GM18498 (cell line): ENCODE data around the gene KRT75.
"Not testable (repeated sequence)": the region's sequence is repeated elsewhere in the genome, so short reads cannot be mapped to it uniquely, and the experiment has no call there.

ENCODE experiments used
- ATAC-seq: cut with Tn5 transposase; IDR thresholded peaks from one replicate; pipeline ENCODE4 v1.9.1; 2021; ENCODE audit warnings: mild to moderate bottlenecking, moderate library complexity; ENCODE audit not compliant: unreplicated experiment

The KRT75 gene

DNA sequence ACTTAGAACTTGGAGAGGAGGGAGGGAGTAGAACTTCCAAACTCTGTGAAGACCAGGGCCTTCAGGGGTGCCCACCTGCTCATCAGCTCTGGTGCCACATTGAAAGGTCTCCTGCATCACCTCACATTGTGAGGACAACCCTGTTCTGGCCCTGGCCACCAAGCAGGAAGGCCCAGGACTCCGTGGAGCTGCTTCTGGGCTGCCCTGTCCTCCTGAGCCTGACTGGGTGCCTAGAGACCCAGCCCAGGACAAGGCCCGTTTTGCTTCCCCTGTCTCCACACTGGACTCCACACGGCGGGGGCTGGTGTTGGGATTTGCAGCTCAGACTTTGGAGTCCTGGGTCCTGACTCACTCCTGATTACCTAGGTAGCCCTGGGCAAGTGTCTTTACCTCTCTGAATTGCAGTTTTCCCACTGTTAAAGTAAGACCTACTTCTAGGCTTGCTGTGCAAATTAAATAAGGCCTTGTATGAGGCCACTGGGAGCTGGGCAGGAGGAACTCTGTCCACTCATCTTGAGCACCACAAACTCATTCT is 15.5 kb downstream of the KRT75 start:
- no peak for ATAC-seq

DNA sequence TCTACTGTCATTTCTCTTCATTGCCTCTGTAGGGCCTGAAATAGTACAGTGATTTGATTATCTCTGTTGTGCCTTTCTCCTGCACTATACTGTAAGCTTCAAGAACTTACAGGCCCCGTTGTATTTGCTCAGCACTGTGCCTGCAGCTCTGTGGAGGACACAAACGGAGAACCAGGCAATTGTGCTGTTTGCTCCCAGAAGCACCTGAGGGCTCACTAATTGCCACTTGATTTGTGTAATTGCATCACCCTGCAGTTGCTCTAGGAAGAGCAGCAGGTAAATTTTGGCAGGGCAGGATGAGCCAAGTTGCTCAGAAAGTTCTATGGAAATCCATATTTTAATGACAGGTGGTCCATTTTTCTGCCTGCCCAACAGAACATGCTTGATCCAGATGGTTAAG is 16.4 kb downstream of the KRT75 start:
- ATAC-seq: no peak

DNA sequence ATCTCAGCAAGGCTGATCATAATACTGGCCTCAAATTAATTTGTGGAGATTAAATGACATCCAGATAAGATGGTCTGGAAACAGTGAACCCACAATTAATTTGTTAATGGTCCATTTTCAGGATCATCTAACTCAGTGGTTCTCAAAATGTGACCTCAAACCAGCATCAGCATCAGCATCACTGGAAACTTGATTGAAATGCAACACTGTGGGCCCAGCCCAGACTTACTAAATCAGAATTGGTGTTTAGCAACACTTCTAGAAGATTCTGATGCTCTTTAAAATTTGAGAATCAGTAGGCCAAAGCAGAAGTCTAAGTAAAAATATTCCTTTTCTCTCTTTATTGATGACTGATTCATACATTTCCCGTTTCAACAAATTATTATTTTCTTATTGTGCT is 17.4 kb downstream of the KRT75 start:
- no peak for ATAC-seq

DNA sequence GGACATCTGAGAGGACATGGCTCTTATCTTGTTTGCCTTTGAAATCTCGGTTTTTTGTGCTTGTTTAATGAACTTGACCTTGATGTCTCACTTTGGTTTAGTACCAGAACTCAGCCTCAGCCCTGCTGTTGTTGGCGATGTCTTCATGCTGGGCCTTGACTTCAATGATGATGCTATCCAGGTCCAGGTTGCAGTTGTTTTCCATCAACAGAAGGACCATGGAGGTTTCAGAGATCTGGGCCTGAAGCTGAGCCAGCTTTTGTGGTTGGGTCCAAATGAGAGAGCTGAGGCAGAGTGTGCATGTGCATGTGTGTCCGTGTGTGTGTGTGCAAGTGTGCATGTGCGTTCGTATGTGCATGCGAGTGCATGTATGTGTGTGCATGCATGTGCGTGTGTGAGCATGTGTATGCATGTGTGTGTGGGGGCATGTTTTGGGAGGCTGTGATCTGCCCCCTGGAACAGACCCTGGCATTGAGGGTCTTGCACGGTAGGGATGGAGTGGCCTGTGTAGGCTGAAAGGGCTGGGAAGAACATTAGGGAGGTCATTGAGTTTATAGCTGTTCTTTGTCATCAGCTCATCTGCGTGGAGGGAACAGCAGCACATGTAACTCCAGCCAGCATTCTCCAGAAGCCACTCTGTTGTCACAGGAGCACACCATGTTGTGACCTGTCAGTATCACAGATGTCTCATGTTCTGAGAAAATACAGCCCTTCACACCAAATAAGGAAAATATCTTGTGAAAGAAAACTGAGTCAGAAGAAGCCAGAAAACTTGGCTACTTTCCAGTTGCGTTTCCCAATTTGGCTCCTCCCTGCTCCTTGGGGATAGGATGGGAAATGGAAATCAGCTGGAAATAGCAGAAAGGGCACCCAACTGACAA is 18.1 kb downstream of the KRT75 start:
- ATAC-seq: no peak

DNA sequence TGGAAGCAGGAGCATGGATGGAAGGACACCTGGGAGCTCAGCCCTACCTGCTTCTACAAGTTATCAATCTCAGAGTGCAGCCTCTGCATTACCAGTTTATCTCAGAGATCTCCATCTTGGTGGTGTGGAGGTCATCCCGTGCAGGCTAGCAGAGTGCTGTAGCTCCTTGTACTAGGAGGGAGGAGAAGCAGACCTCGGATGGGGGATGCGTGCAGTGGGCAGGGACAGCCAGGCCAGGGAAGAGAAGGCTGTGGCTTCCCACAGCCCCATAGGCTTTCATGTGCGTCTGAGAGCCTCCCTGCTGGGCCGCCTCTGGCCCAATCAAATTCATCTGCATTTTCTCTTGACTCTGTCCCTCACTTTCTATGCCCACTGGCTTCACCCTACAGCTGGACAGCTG is 19.2 kb downstream of the KRT75 start:
- no peak for ATAC-seq

DNA sequence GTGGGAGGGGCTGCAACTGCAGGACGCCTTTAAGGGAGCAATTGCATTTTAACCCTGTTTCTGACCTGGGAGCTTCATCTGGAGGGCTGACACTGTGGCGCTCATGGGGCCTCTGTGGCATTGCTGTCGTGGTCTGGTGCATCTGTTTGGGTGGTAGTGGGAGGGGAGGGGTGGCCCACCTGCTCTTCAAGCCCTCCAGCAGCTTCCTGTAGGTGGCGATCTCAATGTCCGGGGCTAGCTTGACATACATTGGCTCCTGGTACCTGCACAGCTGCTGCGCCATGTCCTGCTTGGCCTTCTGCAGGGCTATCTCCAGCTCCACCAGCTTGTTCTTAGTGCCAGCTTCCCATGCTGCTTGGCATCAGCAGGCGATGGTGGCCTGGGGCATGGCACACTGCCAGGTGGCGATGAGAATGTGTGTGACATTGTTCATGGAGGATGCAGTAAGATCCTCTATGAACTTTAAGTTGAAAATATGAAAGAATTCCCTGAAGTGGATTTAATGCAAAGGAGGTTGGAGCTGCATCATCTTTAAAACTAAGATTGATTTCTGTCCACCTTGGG is 20.3 kb downstream of the KRT75 start:
- no peak for ATAC-seq

DNA sequence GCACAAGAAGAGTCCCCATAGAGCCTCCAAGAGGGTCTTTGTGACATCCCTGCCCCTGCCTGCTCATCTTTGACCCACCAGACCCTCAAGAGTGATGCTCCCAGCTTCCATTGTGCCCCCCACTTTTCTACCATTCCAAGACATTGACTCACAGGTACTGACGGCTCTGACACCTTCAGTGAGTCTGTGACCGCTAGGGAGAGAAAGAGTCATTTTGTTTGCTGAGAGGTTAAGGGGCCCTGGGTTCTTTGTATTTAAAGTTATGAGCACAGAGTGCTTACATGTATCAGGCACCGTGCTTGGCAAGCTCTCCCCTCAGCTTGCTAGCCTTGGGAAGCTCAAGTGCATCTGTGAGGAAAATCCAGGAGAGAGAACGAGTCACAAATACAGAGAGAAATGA is 21.0 kb downstream of the KRT75 start:
- no peak for ATAC-seq

DNA sequence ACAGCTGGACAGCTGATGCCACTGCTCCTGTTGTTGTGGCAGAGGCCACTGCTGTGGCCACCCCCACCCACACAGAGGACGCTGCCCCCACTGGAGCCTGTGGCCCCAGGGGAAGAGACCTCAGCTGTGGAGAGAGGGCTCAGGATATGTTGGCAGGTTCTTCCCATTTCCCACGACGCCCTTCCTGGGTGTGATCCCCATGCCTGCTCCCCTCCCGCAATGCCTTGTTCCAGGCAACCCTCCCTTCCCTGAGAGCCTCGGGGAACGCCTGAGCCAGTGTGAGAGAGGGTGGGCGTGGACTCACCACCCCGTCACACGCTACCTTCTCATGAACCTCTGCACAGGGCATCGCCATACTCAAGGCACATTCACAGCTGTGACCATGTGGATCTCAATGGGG is 22.4 kb downstream of the KRT75 start:
- no peak for ATAC-seq

DNA sequence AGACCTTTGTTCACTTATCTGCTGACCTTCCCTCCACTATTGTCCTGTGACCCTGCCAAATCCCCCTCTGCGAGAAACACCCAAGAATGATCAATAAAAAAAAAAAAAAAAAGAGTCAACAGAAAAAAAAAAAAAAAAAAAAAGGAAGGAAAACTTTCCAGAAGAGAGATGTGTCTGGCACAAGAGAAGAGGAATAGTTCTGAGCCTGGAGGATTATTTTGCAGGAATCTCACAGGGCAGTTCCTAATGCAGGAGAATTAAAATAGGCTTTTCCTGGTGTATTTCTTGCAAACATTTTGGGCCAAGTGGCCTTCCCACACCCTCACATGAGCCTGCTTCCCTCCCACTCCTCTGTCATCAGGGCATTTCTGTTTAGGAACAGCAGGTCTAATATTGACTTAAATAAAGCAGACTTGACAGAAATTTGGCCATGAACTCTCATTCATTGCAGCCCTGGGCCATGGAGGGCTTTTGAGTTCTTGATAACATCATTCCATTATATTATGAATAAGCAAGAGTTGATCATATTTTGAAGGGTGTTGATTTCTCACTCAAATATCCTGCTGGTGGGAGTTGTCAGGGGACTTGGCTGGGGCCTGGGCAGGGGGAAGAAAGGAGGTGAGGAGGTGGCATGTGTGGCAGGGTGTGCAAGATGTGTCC is 23.5 kb downstream of the KRT75 start:
- not testable (repeated sequence) for ATAC-seq

DNA sequence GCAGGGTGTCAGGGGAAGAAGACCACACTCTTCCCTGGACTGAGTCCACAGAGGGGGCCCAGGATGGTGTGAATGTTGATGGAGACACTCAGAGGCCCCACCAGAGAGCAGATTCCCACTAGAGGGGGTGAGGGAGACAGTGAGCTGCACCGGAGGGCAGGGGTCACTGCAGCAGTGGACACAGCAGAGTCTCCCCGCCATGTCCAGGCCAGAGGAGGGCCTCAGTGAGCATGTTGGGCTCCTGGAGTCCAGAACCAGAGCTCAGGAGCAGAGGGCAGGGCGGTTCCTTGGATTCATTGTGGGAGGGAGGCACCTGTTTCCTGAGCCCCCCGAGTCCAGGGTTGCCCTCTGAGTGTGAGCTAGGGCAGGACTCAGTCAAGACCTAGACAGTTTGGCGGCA is 26.3 kb downstream of the KRT75 start:
- no peak for ATAC-seq

DNA sequence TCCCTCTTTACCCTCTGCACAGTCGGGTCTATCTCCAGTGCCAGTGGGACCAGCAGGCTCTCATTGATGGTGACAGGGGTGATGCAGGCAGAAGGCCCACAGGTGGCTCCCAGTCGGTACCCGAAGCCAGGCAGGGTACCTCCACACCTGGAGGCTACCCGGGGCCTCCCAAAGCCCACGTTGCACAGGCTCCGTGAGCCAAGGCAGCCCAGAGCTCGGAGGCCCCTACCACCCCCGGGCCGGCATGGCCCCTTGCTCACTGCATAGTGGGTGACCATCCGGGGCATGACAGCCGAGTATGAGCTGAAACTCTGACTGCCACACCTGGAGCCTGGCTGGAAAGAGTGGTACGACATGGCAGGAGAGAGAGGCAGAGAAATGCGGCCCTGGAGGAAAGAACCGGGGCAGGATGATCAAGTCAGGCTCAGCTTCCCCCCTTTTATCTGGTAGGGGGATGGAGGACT is 28.2 kb downstream of the KRT75 start, which contains the start of gene KRT82:
Gene KRT82 (minus strand): TSS at position 414 of the 464 bp plus-strand sequence. CDS start 58 bp downstream, at position 356.
- ATAC-seq: no peak

DNA sequence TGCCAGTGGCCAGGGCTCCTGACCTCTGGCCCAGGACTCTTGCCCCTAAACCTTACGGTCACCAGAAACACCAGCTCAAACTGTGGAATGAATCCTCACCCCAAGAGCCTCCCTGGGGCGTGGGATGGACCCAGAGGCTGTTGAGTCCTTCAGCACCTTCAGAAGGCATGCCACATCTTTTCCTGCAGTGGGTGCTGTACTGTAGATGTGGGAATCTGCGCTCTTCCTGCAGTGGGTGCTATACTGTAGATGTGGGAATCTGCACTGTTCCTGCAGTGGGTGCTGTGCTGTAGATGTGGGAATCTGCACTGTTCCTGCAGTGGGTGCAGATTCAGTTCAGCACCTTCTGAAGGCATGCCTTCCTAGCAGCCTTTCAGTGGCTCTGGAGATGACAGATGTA is 29.2 kb downstream of the KRT75 start:
- ATAC-seq: no peak

DNA sequence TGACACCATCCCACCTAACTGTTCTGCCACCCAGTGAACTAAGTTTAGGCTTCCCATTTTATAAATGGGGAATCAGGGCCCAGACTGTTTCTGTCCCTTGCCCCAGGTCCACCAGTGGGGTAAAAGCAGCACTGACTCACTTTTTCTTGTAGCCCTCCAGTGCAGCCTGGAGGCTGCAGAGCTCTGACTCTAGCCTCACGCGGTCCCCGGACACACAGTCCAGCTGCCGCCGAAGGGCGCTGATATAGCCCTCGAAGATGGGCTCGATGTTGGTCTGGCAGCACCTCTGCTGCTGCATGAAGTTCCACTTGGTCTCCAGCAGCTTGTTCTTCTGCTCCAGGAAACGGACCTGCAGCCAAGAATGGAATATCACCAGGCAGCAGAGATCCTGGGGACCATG is 30.6 kb downstream of the KRT75 start:
- ATAC-seq: no peak

DNA sequence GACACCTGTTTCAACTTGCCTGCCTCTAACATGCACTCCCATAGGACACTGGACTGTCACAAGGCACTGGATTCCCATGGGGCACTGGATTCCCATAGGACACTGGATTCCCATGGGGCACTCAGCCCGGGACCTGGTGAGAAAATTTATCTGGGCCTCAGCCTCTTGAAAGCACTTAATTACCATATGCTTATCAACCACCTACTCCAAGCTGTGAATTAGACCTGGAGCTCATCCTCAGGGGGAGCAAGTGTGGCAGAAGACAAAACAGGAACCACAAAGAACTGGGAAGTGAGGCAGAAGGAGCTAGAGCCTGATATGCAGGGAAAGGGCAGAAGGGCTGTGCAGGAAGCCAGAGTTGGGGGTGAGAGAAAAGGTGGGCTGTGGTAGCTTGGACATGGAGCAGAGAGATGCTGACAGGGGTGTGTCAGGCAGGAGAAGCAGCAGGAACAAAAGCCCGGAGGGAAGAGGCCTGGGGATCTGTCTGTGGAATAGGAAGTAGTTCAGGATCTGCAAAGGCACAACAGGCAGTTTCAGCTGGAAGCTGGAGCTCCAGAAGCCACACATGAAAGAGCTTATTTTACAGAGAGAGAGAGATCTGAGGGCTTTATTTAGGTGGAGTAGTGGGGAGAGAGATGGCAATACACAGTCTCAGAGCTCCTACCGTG is 31.2 kb downstream of the KRT75 start:
- ATAC-seq: no peak

DNA sequence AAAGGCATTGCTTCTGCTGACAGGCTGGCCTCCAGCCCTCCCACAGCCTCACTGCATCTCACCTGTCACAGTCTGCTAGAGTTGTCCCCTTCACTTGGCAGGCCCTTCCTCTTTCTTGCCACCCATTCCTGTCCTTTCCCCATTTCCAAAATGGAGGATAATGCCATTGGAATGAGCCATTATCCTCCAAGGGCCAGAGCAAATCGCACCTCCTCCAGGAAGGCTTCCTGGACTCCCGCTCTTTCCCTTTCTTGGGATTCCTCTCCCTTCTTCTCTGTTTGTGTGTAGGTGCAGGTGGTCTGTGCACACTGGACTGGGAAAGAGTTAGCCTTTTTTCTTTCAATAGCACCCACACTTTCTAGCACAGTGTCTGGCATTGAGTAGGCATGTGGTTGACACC is 31.8 kb downstream of the KRT75 start:
- no peak for ATAC-seq

DNA sequence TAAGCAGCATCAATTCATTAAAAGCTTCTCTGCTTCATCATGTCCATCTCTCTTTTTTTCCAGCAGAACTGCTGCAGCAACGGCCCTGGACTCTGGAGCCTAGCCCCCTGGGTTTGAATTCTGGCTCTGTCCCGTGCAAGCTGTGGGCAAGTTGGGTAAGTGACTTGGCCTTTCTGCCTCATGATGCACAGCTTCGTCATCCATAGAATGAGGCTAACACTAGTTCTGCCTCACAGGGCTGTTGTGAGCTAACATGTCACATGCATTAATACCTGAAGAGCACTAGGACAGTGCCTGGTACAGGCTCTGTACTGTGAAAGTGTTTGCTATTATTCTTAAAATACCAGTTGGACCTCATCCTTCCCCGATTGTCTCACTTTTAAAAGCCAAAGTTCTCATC is 32.2 kb downstream of the KRT75 start:
- no peak for ATAC-seq

DNA sequence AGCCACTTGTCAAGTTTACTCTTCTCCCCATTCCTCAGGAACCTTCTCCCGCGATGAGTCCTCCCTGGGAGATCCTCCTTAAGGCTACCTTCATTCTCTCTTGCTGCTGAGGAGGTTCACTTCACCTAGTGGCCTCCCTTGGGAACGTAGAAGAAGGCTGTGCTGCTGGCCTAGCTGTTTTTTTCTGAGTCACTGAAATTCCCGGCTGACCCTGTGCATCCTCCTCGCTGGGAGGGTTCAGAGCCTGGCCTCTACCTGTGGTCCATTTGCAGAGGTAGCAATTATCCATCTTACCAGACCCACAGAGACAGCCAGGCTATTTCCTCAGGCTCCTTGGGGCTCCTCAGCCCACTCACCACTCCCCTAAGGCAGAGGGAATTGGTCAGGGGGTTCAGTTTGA is 32.6 kb downstream of the KRT75 start:
- no peak for ATAC-seq

DNA sequence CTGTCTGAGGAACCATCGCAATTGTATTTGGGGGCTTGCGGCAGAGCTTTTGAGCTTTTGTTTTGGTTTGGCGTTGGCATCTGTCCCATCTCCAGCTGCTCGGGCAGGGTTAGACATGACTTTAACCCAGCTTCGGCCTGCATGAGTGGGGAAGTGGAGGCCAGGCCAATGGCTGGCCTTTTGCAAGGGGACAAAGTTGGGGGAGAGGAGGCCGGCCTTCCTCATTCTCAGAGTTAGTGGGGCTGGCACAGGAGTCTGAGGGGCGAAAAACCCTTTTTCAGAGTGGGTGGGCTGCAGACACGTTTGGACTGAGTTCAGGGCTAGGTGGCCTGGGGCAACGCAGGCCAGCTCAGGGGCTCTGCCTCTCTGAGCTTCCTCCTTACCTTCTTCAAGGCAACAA is 33.3 kb downstream of the KRT75 start:
- no peak for ATAC-seq

DNA sequence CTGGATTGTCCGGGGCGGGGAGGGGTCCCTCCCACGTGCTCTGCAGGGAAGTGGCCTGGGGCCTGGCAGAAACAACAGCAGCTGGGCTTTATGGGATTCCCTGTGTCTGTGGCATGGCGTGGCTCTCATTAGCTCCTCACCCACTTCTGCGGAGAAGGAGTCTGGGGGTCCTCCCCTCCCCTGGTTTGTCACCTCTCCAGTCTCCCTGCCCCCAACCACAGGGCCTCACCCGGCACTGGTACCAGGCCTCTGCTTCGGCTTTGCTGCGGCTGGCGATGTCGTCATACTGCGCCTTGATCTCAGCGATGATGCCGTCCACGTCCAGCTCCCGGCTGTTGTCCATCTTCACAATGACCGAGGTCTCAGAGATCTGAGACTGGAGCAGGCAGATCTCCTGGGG is 34.4 kb downstream of the KRT75 start:
- ATAC-seq: no peak

DNA sequence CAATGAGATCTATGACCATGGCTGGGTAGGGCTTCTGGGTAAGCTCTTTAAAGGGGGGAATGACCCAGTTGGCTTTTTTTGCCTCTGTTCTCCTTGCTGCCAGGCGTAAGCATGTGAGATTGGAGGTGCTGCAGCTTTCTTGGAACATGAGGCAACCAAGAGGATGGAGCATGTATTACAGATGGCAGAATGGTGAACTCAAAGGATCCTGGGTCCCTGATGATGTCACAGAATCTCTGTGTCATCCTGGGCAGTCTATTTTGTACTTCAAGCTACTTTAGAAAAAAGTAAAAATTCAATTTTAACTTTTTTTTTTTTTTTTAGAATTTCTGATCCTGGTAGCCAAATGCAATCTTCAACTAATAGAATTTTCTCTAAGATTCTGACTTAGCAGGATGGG is 36.0 kb downstream of the KRT75 start:
- ATAC-seq: no peak

DNA sequence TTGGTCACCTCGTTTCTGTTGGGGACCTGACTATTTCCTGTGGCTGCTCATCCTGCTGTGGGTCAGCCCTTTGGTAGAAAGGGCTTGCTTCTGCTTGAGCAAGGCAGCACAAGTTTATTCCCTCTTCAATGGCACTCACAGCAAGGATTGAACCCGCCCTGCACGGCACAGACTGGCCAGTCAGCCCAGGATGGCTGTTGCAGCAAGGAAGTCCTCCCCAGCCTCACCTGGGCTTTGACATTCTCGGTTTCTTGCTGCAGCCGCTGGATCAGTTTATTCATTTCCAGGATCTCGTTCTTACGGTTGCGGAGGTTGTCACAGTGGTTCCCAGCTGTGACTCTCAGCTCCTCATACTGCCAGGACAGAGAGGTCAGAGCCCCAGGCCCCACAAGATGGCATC is 37.5 kb downstream of the KRT75 start:
- ATAC-seq: no peak
